Hepatic stellate cell (primary cell): ENCODE data around the gene PRSS50.

ENCODE experiments used
- DNase-seq: peaks from one replicate; pipeline ENCODE4 v3.0.0; 2011; ENCODE audit warnings: low spot score

Gene PRSS50

GRCh38 chr3:46725621-46726314, 8.1 kb upstream of the PRSS50 start:
- DNase-seq: no peak

- DNase-seq: no peak
Measured at GRCh38 chr3:46724424-46724823, 6.8 kb upstream of the PRSS50 start.

DNA sequence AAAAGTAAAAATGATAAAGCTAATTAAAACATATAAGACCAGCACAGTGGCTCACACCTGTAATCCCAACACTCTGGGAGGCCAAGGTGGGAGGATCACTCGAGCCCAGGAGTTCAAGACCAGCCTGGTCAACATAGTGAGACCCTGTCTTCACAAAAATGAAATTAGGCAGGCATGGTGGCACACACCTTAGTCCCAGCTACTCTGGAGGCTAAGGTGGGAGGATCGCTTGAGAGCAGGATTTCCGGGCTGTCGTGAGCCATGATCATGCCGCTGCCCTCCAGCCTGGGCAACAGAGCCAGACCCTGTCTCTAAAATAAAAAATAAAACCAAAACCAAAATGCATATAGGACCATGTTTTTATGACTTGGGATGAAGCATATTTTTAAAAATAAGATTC, 4.8 kb upstream of the PRSS50 start:
- DNase-seq: no peak

GRCh38 chr3:46721009-46721408, 3.3 kb upstream of the PRSS50 start:
- no peak for DNase-seq

DNA sequence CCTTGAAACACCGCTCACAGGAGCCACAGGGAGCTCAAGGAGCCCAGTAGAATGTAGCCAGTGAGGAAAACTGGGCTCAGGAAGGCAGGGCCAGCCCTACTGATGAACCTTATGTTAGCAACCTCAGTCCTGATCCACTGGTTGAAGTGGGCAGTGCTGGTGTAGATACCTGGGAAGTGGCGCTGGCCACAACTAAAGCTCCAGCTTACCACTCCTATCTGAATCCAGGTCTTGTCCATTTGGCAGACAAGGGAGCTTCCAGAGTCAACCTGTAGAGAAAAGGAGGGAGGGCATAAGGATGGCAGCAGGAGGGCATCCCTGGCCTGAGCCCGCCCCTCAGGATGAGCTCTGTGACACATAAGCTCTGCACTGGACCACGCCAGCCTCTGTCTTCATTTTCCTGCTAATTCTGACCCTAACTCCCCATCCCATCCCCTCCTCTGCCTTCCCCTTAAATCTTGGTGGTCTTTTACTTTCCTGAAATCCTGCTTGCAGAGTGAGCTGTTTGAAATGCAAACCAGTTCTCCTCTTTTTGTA, 2.1 kb upstream of the PRSS50 start:
- no peak for DNase-seq

- DNase-seq: no peak
Measured at GRCh38 chr3:46719044-46719565, 1.4 kb upstream of the PRSS50 start.

GRCh38 chr3:46716461-46717441, 918 bp downstream of the PRSS50 start:
- DNase-seq: no peak

- DNase-seq: no peak
Measured at GRCh38 chr3:46715507-46716175, 2.0 kb downstream of the PRSS50 start.

- no peak for DNase-seq
Measured at GRCh38 chr3:46714728-46715506, 2.8 kb downstream of the PRSS50 start.

- DNase-seq: no peak
Measured at GRCh38 chr3:46713898-46714552, 3.6 kb downstream of the PRSS50 start.

- no peak for DNase-seq
Measured at GRCh38 chr3:46713050-46713897, 4.4 kb downstream of the PRSS50 start.

- no peak for DNase-seq
Measured at GRCh38 chr3:46712191-46713049, 5.2 kb downstream of the PRSS50 start.

- no peak for DNase-seq
Measured at GRCh38 chr3:46711760-46712159, 5.9 kb downstream of the PRSS50 start.

- no peak for DNase-seq
Measured at GRCh38 chr3:46711305-46711704, 6.4 kb downstream of the PRSS50 start.

GRCh38 chr3:46710671-46711295, 6.9 kb downstream of the PRSS50 start:
- no peak for DNase-seq

- no peak for DNase-seq
Measured at GRCh38 chr3:46710229-46710628, 7.4 kb downstream of the PRSS50 start.

DNA sequence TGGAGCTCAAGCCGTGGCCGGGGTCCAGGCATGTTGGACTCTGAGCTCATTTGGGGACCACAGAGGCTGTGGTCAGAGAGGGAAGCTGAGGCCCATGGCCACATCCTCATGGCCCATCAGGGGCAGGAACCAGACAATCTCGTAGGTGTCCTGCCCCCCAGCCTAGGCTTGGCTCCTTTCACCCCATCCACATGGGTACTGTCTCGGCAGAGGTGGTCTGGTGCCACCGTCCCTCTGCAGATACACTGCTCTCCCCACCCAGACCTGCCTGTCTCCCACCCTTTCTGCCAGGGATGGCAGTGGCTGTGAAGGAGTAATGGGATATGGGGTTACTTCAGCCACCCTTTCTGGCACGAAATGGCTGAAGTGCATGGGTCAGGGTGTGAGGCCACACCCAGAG, 7.9 kb downstream of the PRSS50 start:
- no peak for DNase-seq

GRCh38 chr3:46709157-46709654, 8.5 kb downstream of the PRSS50 start:
- no peak for DNase-seq
